T-helper 1 cell treated with Interleukin-12 subunit alpha and Interleukin-12 subunit beta and Interleukin-4 antibody, amounts not matched to agents 30 μg/mL and 1 μg/mL, for 36 hours (primary cell): ENCODE results near the gene ARRB1.
"Not testable (repeated sequence)": the region's sequence is repeated elsewhere in the genome, so short reads cannot be mapped to it uniquely, and the experiment has no call there.

ENCODE experiments used
- H3K27ac Mint-ChIP-seq: one replicate; pipeline ENCODE4 v1.8.0; 2021; ENCODE audit warnings: mild to moderate bottlenecking, mixed read lengths
- H3K27me3 Mint-ChIP-seq: one replicate; pipeline ENCODE4 v1.8.0; 2021; ENCODE audit warnings: low read depth, mixed read lengths
- H3K36me3 Mint-ChIP-seq: one replicate; pipeline ENCODE4 v1.8.0; 2021; ENCODE audit warnings: low read depth, mixed read lengths
- H3K4me1 Mint-ChIP-seq: one replicate; pipeline ENCODE4 v1.8.0; 2021; ENCODE audit warnings: low read depth, mixed read lengths
- H3K4me3 Mint-ChIP-seq: one replicate; pipeline ENCODE4 v1.8.0; 2021; ENCODE audit warnings: mild to moderate bottlenecking, moderate library complexity, mixed read lengths
- H3K9me3 Mint-ChIP-seq: one replicate; pipeline ENCODE4 v1.8.0; 2021; ENCODE audit warnings: mixed read lengths

Gene ARRB1

DNA sequence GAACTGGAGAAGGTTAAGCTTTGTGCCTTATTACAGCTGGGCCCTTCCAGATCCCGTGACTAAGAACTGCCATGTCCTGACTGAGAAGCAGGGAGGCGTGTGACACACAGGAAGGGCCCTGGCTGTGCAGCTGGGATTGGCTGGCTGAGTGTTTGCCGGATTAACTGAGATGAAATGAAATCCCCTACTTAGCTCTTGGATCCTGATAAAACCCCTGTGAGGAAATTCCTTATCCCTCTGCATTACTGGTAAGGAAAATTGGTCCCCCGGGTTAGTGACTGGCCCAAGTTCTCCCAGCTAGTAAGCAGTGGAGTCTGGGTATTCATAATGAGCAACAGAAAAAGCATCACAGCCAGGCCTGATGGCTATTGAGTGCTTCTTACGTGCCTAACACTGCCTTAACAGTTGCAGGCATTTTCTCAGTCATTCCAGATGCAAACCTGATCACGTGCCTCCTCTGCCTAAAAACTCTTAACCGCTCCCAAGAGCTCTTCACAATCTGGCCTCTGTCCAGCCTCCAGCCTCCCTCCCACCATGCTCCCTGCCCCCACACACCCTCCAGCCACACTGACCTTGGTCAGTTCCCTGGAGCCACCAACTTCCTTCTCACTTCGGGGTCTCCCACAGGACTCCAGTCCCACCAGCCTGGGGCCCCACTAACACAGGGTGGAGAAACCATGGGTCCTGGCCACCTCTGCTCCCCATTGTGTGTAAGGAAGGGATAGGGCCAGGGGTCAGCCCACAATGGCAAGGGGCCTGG lies 37.8 kb downstream of the ARRB1 start:
- Mint-ChIP-seq H3K27me3 (no peaks in the 10 kb centered on the region), H3K9me3 (no peaks in the 10 kb centered on the region), H3K36me3 (peaks cover 3% of the 10 kb centered on the region), H3K27ac (no peak overlapping the region), H3K4me1 (peaks cover 2% of the 10 kb centered on the region), H3K4me3 (no peak overlapping the region)

DNA sequence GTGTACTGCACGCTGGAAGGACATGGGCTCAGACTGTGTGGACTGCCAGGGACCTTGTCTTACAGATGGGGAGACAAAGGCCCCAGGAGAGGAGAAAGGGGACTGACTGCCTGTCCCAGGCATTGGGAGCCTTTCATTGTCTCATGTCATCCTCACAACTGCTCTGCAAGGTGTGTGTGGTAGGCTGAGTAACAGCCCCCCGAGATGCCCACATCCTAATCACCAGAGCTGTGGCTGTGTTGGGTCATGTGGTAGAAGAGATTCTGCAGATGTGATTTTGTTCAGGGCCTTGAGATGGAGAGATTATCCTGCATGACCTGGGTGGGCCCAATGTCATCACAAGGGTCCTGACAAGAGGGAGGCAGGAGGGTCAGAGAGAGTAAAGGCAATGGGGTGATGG lies 39.1 kb downstream of the ARRB1 start:
- Mint-ChIP-seq H3K36me3 (peaks cover 3% of the 10 kb centered on the region), H3K27ac (no peak overlapping the region)

DNA sequence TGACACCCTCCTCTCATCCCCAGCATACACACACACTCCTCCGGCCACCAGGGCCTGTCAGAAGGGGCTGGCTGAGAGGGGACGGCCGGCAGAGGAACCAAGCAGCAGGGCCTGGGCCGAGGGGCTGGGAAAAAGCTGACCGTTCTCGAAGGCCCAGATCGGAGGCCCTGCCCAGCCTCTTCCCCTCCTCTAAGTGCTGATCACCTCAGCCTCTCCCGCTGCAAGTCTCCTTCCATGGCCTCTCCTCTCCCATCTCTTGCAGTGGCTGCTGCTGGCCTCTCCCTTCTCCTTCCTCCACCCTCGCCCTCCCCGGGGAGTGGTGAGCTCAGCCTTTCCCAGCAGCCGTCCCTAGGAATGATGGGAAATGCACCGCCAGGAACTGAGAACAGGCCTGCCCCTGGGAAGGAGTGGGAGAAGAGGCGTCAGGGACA lies 39.6 kb downstream of the ARRB1 start:
- no peak overlapping the region for H3K27ac Mint-ChIP-seq
- peaks cover 2% of the 10 kb centered on the region for H3K4me1 Mint-ChIP-seq
- peaks cover 3% of the 10 kb centered on the region for H3K36me3 Mint-ChIP-seq
- no peaks in the 10 kb centered on the region for H3K27me3 Mint-ChIP-seq
- H3K4me3 Mint-ChIP-seq, result no peak overlapping the region
- H3K9me3 Mint-ChIP-seq, result no peaks in the 10 kb centered on the region

More for the DNA sequence above, 39.1 kb downstream of the ARRB1 start:
- H3K4me1 Mint-ChIP-seq, result peaks cover 2% of the 10 kb centered on the region
- H3K27me3 Mint-ChIP-seq, result no peaks in the 10 kb centered on the region
- H3K4me3 Mint-ChIP-seq, result no peak overlapping the region
- no peaks in the 10 kb centered on the region for H3K9me3 Mint-ChIP-seq

DNA sequence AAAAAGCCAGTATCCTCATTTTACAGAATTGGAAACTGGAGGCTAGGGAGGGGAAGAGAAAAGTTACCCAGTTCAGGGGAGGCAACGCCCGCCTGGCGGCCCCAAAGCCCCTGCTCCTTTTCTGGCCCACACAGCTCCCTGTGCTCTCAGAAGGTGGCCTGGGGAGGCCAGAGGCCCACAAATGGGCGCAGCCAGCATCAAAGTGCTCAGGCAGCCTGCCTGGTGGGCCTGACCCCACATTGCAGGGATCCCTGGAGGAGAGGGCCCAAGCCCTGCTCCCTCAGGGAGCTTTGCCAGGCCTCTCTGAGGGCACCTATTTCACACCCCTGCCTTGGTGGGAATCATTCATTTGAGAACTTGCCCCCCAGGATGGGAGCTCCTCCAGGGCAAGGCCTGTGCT lies 42.5 kb downstream of the ARRB1 start:
- Mint-ChIP-seq H3K36me3 (peaks cover 3% of the 10 kb centered on the region), H3K4me3 (no peak overlapping the region), H3K9me3 (no peaks in the 10 kb centered on the region), H3K27ac (no peak overlapping the region), H3K4me1 (peaks cover 5% of the 10 kb centered on the region), H3K27me3 (no peaks in the 10 kb centered on the region)

DNA sequence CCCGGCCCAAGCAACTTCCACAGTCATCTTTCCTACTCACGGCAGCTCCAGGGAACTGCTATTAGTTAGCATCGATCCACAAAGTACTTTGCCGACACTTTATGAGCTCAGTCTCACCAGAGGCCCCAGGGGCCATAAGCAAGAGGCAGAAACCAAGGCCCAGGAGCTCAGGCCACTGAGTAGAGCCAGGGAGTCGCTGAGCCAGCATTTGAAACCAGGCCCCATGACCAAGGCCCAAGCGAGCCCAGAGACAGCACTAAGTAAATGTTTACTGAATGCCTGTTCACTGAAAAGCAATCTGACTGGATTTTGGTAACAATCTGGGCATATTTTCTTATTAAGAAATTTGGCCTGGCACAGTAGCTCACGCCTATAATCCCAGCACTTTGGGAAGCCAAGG lies 43.3 kb downstream of the ARRB1 start:
- Mint-ChIP-seq H3K4me1 (peaks cover 5% of the 10 kb centered on the region), H3K27ac (no peak overlapping the region), H3K9me3 (no peaks in the 10 kb centered on the region), H3K27me3 (no peaks in the 10 kb centered on the region), H3K36me3 (peaks cover 3% of the 10 kb centered on the region), H3K4me3 (no peak overlapping the region)

DNA sequence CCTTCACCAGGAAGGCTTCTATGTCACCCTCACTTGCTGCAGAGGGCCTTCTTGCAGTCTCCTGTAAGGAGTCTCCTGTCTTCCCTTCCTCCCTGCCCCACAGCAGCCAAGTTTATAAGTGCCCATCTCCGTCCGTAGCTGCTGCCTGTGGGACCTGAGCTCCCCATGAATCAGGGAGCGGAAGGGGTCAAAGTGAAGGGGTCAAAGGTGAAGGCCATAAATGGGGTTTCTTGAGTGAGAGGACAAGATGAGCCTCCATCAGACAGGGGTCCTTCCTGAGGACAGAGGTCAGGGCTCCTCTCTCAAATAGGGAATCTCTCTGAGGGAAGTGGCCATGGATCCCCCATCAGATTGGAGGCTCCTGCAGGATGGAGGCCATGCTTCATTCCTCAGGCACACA lies 44.4 kb downstream of the ARRB1 start:
- Mint-ChIP-seq H3K36me3 (no peaks in the 10 kb centered on the region), H3K9me3 (no peaks in the 10 kb centered on the region), H3K27me3 (no peaks in the 10 kb centered on the region), H3K4me3 (no peak overlapping the region), H3K4me1 (peaks cover 2% of the 10 kb centered on the region), H3K27ac (no peak overlapping the region)

DNA sequence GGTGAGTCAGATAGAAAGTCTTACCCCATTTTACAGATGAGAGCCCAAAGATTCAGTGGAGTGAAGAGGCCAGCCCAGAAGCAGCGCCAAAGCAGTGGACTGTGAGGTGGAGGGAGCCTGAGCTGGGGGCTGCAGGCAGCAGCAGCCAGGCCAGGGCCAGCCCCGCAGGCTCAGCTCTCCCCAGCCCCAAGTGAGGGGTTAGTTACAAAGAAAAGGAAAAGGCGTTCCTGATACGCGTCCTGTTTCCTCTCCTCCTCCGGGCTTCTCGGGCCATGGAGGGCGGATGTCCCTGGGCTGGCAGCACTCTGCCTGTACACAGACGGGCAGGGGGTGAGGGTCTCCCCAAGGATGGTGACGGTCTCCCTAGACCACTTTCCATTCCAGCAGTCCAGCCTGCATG lies 44.9 kb downstream of the ARRB1 start:
- H3K27me3 Mint-ChIP-seq, result no peaks in the 10 kb centered on the region
- no peak overlapping the region for H3K4me3 Mint-ChIP-seq
- no peak overlapping the region for H3K27ac Mint-ChIP-seq
- H3K36me3 Mint-ChIP-seq, result no peaks in the 10 kb centered on the region
- peaks cover 2% of the 10 kb centered on the region for H3K4me1 Mint-ChIP-seq
- H3K9me3 Mint-ChIP-seq, result no peaks in the 10 kb centered on the region

DNA sequence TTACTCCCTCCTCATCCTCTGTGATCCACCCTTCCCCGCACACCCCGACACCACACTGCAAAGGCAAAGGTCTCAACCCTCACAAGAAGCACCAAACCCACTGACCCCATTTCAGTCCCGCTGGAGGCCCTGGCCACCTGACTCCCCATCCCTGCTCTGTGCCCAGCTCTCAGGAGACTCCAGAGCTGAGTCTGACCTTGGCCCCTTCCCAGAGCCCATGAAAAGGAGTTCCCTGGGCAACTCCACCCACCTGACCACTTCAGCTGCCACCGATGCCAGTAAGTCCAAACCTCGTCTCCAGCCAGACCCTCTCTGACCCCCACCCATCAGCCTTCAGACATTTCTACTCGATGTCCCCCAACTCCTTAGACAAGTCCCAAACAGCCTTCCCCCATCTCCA lies 45.5 kb downstream of the ARRB1 start:
- no peaks in the 10 kb centered on the region for H3K36me3 Mint-ChIP-seq
- no peaks in the 10 kb centered on the region for H3K27me3 Mint-ChIP-seq
- peaks cover 2% of the 10 kb centered on the region for H3K4me1 Mint-ChIP-seq
- H3K4me3 Mint-ChIP-seq, result no peak overlapping the region
- no peak overlapping the region for H3K27ac Mint-ChIP-seq
- no peaks in the 10 kb centered on the region for H3K9me3 Mint-ChIP-seq

DNA sequence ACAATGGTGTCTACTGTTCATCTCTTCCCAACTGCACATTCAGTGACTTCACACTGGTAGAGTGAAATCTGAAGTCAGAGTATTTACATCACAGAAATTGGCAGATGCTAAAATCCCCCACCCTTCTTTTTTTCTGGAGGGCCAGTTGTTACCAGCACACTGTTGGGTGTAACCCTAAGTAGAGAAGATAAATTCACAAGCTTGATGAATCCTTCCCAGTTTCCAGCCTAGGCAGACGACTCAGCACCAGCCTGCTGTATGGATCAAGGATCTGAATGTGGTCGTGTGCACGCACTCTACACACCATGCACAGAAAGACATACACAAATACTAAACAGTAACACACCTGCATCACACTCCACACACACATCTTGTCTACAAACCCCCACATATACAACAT lies 46.0 kb downstream of the ARRB1 start:
- Mint-ChIP-seq H3K27me3 (no peaks in the 10 kb centered on the region), H3K9me3 (no peaks in the 10 kb centered on the region), H3K4me3 (no peak overlapping the region), H3K4me1 (peaks cover 2% of the 10 kb centered on the region), H3K36me3 (no peaks in the 10 kb centered on the region), H3K27ac (no peak overlapping the region)

DNA sequence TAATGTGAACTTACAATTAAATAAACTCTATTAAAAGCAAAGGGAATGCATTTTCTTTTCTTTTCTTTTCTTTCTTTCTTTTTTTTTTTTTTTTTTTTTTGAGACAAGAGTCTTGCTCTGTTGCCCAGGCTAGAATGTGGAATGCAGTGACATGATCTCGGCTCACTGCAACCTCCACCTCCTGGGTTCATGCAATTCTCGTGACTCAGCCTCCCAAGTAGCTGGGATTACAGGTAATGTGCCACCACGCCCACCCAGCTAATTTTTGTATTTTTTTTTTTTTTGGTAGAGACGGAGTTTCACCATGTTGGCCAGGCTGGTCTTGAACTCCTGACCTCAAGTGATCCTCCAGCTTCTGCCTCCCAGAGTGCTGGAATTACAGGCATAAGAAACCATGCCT lies 46.5 kb downstream of the ARRB1 start:
- not testable (repeated sequence) for H3K4me3 Mint-ChIP-seq, H3K9me3 Mint-ChIP-seq, H3K27ac Mint-ChIP-seq, H3K4me1 Mint-ChIP-seq, H3K27me3 Mint-ChIP-seq, H3K36me3 Mint-ChIP-seq

DNA sequence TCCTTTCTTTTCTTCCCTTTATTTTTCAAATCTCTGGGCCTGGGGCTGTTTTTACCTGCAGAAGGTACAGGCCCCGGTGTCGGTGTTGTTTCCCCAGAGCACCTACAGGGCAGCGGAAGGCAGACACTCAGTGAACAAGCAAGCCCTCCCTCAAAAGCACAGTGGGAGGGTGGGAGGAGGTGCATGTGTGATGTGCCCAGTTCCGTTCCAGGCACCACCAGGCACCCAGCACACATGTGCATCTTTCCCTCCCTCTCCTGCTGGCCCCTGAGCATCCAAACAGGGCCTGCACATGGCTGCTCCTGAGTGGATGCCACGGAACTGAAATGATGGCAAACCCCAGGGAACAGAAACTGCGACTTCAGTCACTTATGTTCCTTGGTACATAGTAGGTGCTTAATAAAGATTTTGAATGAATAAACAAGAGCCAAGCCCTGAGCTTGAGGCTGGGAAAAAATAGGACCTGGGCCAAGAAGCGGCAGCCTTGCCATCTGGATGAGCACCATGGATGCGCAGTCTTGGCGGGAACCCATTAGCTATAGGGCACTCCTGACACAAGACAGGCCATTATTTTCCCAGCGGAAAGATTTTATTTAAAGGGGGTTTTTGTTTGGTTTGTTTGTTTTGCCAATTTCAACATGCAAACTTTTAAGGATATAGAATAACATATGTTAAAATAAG lies 47.8 kb downstream of the ARRB1 start:
- H3K9me3 Mint-ChIP-seq, result no peaks in the 10 kb centered on the region
- H3K4me1 Mint-ChIP-seq, result peaks cover 2% of the 10 kb centered on the region
- H3K27ac Mint-ChIP-seq, result no peak overlapping the region
- H3K36me3 Mint-ChIP-seq, result no peaks in the 10 kb centered on the region
- H3K27me3 Mint-ChIP-seq, result no peaks in the 10 kb centered on the region
- H3K4me3 Mint-ChIP-seq, result no peak overlapping the region

DNA sequence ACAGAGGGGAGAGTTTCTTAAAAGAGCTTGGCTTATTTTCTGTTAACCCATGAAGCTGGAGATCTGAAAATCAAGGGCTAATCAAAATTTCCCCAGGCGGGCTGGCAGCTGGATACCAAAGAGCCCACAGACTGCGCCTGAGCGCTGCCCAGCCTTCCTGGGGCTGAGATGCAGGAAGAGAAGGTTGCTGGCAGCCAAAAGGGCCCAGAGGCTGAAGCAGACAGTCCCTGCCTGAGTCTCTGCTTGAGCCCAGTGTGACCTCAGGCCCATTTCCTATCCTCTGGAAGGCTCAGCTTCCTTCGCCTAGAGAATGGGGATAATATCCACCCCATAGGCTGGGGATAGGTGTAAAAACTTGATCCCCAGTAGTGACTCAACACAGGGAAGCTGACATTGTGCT lies 49.1 kb downstream of the ARRB1 start:
- Mint-ChIP-seq H3K27me3 (no peaks in the 10 kb centered on the region), H3K4me1 (peaks cover 2% of the 10 kb centered on the region), H3K27ac (no peak overlapping the region), H3K4me3 (no peak overlapping the region), H3K9me3 (no peaks in the 10 kb centered on the region), H3K36me3 (no peaks in the 10 kb centered on the region)

DNA sequence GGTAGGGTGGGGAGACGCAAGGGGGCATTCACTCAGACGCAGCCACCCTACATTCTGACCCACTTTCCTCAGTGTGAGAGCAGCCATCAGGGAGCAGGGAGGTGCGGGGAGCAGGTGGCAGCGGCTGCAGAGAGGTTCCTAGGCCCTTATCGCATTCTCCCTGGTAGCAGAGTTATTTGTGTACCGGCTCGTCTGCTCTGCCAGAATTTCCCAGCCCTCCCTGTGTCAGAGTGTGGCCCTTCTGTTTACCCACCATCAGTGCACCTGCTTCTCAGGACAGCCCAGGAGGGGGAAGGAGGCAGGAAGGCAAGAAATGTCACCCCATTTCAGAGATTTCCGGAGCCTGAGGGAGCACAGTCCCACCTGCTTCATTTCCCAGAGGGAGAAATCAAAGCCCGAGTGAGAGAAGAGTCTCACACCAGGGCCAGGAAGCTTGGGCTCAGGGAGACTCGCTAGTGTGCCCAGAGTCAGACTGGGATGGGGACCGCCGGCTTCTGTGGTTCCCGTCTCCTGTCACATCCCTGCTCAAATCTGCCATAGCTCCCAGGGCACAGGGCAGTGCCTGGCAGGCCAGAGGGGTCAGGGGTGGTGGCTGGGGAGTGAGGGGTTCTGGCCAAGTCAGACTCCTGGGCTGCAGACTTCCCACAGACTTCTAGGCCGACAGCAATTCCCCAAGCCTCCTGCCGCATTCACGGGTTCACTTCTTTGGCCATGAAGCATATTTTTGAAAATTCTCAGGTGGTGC lies 49.7 kb downstream of the ARRB1 start:
- Mint-ChIP-seq H3K4me3 (no peak overlapping the region), H3K9me3 (no peaks in the 10 kb centered on the region), H3K27me3 (no peaks in the 10 kb centered on the region), H3K36me3 (no peaks in the 10 kb centered on the region), H3K27ac (no peak overlapping the region), H3K4me1 (peaks cover 2% of the 10 kb centered on the region)

DNA sequence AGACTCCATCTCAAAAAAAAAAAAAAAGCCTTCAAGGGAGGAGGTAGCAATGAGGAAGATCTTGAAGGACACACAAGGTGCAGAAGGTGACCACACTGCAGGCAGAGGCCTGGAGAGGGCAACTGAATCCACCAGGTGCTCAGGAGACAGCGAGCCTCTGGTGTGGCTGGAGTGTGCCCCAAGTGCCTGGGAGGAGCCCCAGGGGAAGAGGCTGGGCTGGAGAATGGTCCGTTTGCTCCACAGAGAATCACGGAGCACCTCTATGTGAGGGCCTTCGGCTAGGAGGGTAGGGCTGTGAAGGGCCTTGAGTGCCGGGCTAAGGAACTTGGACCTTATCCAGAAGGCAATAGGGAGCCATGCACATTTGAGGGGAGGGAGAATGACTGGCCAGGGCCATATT lies 50.3 kb downstream of the ARRB1 start:
- no peaks in the 10 kb centered on the region for H3K27me3 Mint-ChIP-seq
- H3K4me3 Mint-ChIP-seq, result no peak overlapping the region
- no peak overlapping the region for H3K27ac Mint-ChIP-seq
- H3K9me3 Mint-ChIP-seq, result no peaks in the 10 kb centered on the region
- H3K4me1 Mint-ChIP-seq, result no peaks in the 10 kb centered on the region
- no peaks in the 10 kb centered on the region for H3K36me3 Mint-ChIP-seq

DNA sequence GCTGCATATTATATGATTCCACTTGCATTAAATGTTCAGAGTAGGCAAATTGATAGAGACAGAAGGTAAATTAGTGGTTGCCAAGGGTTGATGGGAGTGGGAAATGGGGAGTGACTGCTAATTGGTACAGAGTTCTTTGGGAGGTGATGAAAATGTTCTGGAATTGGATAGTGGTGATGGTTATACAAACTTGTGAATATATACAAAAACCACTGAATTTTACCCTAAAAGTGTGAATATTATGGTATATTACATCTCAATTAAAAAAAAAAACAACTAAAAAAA lies 52.5 kb downstream of the ARRB1 start:
- Mint-ChIP-seq H3K27ac (no peak overlapping the region), H3K27me3 (no peaks in the 10 kb centered on the region), H3K4me1 (no peaks in the 10 kb centered on the region), H3K4me3 (no peak overlapping the region), H3K36me3 (peaks cover 4% of the 10 kb centered on the region), H3K9me3 (no peaks in the 10 kb centered on the region)
